ENCODE data around the gene TMEM39A.

The TMEM39A gene

GRCh38 chr3:119401503-119402440 is 61.6 kb downstream of the TMEM39A start:
- TF ChIP-seq, protein P1, sequence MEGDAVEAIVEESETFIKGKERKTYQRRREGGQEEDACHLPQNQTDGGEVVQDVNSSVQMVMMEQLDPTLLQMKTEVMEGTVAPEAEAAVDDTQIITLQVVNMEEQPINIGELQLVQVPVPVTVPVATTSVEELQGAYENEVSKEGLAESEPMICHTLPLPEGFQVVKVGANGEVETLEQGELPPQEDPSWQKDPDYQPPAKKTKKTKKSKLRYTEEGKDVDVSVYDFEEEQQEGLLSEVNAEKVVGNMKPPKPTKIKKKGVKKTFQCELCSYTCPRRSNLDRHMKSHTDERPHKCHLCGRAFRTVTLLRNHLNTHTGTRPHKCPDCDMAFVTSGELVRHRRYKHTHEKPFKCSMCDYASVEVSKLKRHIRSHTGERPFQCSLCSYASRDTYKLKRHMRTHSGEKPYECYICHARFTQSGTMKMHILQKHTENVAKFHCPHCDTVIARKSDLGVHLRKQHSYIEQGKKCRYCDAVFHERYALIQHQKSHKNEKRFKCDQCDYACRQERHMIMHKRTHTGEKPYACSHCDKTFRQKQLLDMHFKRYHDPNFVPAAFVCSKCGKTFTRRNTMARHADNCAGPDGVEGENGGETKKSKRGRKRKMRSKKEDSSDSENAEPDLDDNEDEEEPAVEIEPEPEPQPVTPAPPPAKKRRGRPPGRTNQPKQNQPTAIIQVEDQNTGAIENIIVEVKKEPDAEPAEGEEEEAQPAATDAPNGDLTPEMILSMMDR (IDR thresholded peaks at IDR 0.05; ENCODE audit: borderline replicate concordance, insufficient read depth, low read depth, low read length): no peak
- no peak overlapping the region for H3K4me3 ChIP-seq (ENCODE audit: low read depth, low read length)

DNA sequence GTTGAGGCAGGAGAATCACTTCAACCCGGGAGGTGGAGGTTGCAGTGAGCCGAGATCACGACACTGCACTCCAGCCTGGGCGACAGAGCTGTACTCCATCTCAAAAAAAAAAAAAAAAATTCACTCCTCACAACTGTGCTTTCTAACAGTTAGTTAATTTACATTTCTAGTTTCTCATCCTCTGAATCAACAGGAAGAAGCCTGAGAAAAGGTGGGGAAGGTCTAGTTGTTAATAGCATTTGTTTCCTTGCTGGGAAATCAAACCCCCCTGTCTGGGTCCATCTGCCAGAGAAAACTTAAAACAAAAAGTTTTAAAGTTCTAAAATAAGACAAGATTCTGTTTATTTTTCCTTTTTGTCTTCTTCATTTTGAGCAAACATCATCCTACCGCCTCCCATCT is 62.3 kb downstream of the TMEM39A start:
- H3K4me3 ChIP-seq (ENCODE audit: low read depth, low read length): no peak overlapping the region
- TF ChIP-seq, protein P1 (IDR thresholded peaks at IDR 0.05; ENCODE audit: borderline replicate concordance, insufficient read depth, low read depth, low read length): no peak

- H3K4me3 ChIP-seq (ENCODE audit: low read depth, low read length): no peak overlapping the region
- TF ChIP-seq, protein P1 (IDR thresholded peaks at IDR 0.05; ENCODE audit: borderline replicate concordance, insufficient read depth, low read depth, low read length): no peak
Measured at GRCh38 chr3:119400466-119400865, 62.9 kb downstream of the TMEM39A start.

GRCh38 chr3:119396870-119397269 is 66.5 kb downstream of the TMEM39A start:
- no peak overlapping the region for H3K4me3 ChIP-seq (ENCODE audit: low read depth, low read length)
- TF ChIP-seq, protein P1 (IDR thresholded peaks at IDR 0.05; ENCODE audit: borderline replicate concordance, insufficient read depth, low read depth, low read length): no peak

- TF ChIP-seq, protein P1 (IDR thresholded peaks at IDR 0.05; ENCODE audit: borderline replicate concordance, insufficient read depth, low read depth, low read length): no peak
- no peak overlapping the region for H3K4me3 ChIP-seq (ENCODE audit: low read depth, low read length)
Measured at GRCh38 chr3:119395923-119396358, 67.5 kb downstream of the TMEM39A start.

GRCh38 chr3:119388577-119388976 is 74.8 kb downstream of the TMEM39A start:
- TF ChIP-seq, protein P1 (IDR thresholded peaks at IDR 0.05; ENCODE audit: borderline replicate concordance, insufficient read depth, low read depth, low read length): no peak
- no peak overlapping the region for H3K4me3 ChIP-seq (ENCODE audit: low read depth, low read length)

- TF ChIP-seq, protein P1 (IDR thresholded peaks at IDR 0.05; ENCODE audit: borderline replicate concordance, insufficient read depth, low read depth, low read length): no peak
- H3K4me3 ChIP-seq (ENCODE audit: low read depth, low read length): no peak overlapping the region
Measured at GRCh38 chr3:119382134-119382533, 81.3 kb downstream of the TMEM39A start.
